HG02840 (cell line): Measurements from ENCODE around the gene ATXN10.

Experiments
- ATAC-seq: cut with Tn5 transposase; IDR thresholded peaks from one replicate; pipeline ENCODE4 v1.9.1; 2021; ENCODE audit warnings: mild to moderate bottlenecking, moderate library complexity, moderate number of reproducible peaks; ENCODE audit not compliant: unreplicated experiment, low FRiP score

The ATXN10 gene

GRCh38 chr22:45752036-45752435 is 80.4 kb downstream of the ATXN10 start:
- no peak for ATAC-seq

- no peak for ATAC-seq
Observed at GRCh38 chr22:45754822-45755221, 83.2 kb downstream of the ATXN10 start.

GRCh38 chr22:45756558-45756957 is 84.9 kb downstream of the ATXN10 start:
- no peak for ATAC-seq

- no peak for ATAC-seq
Observed at GRCh38 chr22:45757068-45757467, 85.4 kb downstream of the ATXN10 start.

GRCh38 chr22:45757936-45758335 is 86.3 kb downstream of the ATXN10 start:
- ATAC-seq: no peak

GRCh38 chr22:45758603-45759002 is 87.0 kb downstream of the ATXN10 start:
- no peak for ATAC-seq

- ATAC-seq: no peak
Observed at GRCh38 chr22:45760682-45761081, 89.0 kb downstream of the ATXN10 start.

GRCh38 chr22:45762545-45763235 is 91.1 kb downstream of the ATXN10 start:
- no peak for ATAC-seq

GRCh38 chr22:45763236-45763624 is 91.6 kb downstream of the ATXN10 start:
- no peak for ATAC-seq

- no peak for ATAC-seq
Observed at GRCh38 chr22:45768490-45768889, 96.9 kb downstream of the ATXN10 start.

- no peak for ATAC-seq
Observed at GRCh38 chr22:45769569-45770210, 98.1 kb downstream of the ATXN10 start.

GRCh38 chr22:45770506-45770905 is 98.9 kb downstream of the ATXN10 start:
- ATAC-seq: no peak

- no peak for ATAC-seq
Observed at GRCh38 chr22:45771057-45771456, 99.4 kb downstream of the ATXN10 start.

- ATAC-seq: no peak
Observed at GRCh38 chr22:45771711-45772110, 100.1 kb downstream of the ATXN10 start.

- ATAC-seq: no peak
Observed at GRCh38 chr22:45772743-45773142, 101.1 kb downstream of the ATXN10 start.

GRCh38 chr22:45774001-45774670 is 102.5 kb downstream of the ATXN10 start:
- ATAC-seq: no peak

GRCh38 chr22:45775062-45775461 is 103.4 kb downstream of the ATXN10 start:
- ATAC-seq: peak; percentile 4

GRCh38 chr22:45775569-45776312 is 104.1 kb downstream of the ATXN10 start:
- peak; percentile 64 for ATAC-seq

GRCh38 chr22:45776313-45776585 is 104.6 kb downstream of the ATXN10 start:
- no peak for ATAC-seq

GRCh38 chr22:45777046-45777851 is 105.6 kb downstream of the ATXN10 start:
- ATAC-seq: no peak
